HG03575 (cell line): ENCODE data around the gene ITPK1.
"Not testable (repeated sequence)": the region's sequence is repeated elsewhere in the genome, so short reads cannot be mapped to it uniquely, and the experiment has no call there.

Experiments used
- ATAC-seq: cut with Tn5 transposase; IDR thresholded peaks from one replicate; pipeline ENCODE4 v1.9.1; 2021; ENCODE audit not compliant: unreplicated experiment, insufficient number of reproducible peaks, low FRiP score; ENCODE audit errors: extremely low read depth

The ITPK1 gene

DNA sequence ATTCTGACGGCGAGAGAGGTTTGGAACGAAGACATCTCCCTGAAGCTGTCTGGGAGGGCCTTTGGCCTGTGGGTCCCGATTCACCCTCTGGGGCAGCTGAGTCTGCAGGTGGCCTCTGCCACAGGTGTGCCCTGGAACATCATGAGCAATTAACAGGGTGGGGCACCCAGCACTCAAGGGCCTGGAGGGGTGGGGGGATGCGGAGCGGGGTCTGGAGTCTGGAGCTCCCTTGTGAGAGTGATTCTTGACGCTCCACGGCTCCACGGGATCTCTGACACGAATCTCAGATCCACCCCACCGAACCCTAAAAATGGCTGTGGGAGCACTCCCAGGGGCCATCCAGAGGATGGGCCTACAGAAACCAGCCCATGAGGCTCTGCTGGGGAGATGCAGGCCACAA lies 8.3 kb downstream of the ITPK1 start:
- no peak for ATAC-seq

DNA sequence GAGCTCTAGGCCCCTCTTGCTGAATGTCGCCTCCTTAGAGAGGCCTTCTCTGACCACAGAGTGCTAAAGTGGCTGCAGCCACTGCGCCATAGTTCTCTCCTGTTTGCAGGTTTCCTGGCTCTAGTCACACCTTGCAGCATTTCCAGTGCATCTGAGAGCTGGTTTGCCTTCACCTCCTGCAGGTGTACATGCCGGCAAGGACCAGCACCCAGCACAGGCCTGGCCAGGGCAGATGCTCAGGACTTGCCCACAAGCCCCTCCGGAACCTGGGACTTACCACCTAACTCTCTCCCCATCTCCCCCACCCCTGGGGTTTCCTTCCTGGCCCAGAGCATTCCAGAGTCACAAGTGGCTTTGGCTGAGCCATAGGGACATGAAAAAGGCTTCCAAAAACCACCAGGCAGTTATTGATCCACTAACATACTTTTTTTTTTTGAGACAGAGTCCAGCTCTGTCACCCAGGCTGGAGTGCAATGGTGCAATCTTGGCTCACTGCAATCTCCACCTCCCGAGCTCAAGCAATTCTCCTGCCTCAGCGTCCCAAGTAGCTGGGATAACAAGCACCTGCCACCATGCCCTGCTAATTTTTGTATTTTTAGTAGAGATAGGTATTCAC lies 9.1 kb downstream of the ITPK1 start:
- no peak for ATAC-seq

- not testable (repeated sequence) for ATAC-seq
Measured at GRCh38 chr14:93105856-93106255, 9.9 kb downstream of the ITPK1 start.

DNA sequence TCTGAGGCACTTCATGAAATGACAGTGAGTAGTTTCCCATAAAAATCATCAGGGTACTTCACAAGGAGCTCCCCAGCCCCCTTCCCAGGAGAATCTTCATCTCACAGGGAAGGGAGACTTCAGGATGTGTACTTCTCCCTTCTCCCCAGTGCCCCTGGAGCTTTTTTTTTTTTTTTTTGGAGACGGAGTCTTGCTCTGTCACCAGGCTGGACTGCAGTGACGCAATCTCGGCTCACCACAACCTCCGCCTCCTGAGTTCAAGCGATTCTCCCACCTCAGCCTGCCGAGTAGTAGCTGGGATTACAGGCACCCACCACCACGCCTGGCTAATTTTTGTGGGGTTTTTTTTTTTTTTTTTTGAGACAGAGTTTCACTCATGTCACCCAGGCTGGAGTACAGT lies 10.4 kb downstream of the ITPK1 start:
- ATAC-seq, result no peak

DNA sequence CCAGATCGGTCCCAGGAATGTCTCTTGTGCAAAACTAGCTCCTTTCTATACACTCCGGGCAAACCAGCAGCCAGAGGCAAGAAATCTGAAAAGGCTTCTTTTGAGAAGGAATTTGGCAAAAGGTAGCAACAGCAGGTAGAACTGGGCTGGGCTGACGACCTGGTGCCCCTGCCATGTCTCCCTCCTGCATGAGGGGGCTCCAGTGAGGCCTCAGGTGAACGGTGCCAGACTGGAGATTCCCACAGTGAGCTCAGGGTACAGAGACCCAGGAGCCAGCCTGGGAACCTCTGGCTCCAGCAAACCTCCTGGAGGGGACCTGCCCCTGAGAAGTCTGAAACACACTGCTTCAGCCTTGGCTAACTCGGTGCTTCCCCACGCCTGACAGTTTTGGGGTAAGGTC lies 10.8 kb downstream of the ITPK1 start:
- ATAC-seq, result no peak

DNA sequence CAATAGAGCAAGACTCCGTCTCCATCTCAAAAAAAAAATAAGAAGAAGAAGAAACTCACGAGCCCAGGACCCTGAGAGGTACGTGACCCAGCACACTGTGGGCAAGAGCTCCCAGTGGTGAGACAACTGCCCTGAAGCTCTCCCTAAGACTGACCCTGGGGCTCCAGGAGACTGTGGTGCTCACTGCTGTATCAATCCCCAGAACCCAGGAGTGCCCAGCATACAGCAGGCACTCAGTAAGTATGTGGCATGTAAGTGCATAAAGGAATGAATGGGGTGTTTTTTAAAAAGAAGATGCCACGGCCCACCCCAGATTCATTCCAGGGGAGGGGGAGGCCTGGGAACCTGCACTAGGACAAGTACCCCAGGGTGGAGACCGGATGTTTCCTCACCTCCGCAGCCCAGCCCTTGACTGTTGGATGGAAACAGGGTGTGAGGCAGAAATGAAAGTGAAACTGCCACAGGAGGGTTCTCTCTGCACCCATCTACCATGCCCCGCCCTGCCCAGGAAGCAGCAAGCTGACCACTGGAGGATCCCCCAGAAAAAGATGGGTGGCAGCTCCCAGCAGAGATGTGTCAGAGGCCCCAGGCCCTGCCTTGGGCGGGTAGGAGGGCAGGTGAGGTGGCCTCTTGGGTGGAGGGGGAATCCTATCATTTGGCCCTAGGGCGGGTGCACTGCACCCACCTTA lies 12.2 kb downstream of the ITPK1 start:
- no peak for ATAC-seq

- ATAC-seq, result no peak
Measured at GRCh38 chr14:93102141-93102540, 13.6 kb downstream of the ITPK1 start.

DNA sequence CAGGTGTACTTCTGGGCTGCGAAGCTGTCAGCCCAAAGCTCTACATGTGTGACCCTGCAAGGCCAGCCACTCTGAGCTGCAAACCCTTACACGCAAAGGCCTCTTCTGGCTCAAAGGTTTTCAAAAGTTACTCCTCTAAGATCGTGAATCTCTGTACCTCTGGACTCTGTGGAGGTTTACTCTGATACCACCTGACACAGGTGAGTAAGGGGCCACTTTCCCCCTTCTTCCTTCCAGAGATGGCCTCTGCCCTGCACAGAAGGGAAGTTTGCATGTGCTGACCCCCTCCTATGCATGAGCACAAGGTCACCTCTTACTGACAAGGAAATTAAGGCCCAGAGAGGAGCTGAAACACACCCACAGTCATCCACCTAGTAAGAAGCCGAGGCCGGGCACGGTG lies 14.5 kb downstream of the ITPK1 start:
- no peak for ATAC-seq

- ATAC-seq, result no peak
Measured at GRCh38 chr14:93100570-93100969, 15.2 kb downstream of the ITPK1 start.

DNA sequence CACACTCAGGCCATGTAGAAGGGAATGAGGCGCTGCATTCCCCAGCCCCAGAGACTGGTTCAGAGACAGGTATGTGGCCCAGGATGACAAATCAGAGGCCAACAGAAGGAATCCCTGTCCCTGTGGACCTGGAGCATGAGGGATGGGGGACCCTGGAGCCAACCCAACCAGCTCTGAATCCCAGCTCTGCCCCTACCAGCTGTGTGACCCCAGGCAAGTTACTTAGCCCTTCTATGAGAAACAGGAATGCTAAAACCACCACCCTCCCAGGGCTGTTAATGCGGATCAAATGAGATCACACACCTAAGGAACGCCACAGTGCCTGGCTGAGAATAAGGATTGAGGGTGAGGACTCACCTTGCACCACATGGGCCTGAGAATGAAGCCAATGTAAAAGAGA lies 15.6 kb downstream of the ITPK1 start:
- ATAC-seq, result no peak

- no peak for ATAC-seq
Measured at GRCh38 chr14:93099643-93100042, 16.1 kb downstream of the ITPK1 start.

GRCh38 chr14:93099196-93099595 lies 16.5 kb downstream of the ITPK1 start:
- ATAC-seq, result no peak

GRCh38 chr14:93096691-93097322 lies 18.9 kb downstream of the ITPK1 start:
- ATAC-seq, result no peak

DNA sequence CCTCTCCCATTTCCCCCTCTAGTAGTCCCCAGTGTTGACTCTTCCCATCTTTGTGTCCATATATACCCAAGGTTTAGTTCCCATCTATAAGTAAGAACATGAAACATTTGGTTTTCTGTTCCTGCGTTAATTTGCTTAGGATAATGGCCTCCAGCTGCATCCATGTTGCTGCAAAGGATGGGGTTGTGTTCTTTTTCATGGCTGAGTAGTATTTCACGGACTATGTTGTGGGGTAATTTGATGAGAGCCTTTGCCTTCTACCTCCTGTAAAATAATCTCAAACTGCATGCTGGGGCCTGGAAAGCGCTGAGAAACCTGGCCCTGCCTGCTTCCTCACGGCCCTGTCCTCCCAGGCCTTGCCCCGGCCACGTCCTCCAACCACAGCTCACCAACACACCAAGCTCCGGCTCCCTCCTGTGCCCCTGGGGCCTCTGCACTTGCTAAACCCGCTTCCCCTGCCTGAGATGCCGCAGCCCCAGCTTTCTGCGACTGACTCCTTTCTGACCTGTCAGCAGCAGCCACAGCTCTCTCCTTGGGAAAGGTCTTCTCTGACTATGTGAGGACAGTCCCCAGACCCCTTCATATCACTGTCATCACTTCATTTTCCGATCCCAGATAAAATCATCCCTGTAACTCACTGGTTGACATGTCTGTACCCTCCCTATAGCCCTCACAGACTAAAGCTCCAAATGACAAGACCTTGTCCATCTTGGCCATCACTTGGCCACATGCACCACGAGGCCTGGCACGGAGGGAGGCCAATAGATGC lies 19.8 kb downstream of the ITPK1 start:
- no peak for ATAC-seq

DNA sequence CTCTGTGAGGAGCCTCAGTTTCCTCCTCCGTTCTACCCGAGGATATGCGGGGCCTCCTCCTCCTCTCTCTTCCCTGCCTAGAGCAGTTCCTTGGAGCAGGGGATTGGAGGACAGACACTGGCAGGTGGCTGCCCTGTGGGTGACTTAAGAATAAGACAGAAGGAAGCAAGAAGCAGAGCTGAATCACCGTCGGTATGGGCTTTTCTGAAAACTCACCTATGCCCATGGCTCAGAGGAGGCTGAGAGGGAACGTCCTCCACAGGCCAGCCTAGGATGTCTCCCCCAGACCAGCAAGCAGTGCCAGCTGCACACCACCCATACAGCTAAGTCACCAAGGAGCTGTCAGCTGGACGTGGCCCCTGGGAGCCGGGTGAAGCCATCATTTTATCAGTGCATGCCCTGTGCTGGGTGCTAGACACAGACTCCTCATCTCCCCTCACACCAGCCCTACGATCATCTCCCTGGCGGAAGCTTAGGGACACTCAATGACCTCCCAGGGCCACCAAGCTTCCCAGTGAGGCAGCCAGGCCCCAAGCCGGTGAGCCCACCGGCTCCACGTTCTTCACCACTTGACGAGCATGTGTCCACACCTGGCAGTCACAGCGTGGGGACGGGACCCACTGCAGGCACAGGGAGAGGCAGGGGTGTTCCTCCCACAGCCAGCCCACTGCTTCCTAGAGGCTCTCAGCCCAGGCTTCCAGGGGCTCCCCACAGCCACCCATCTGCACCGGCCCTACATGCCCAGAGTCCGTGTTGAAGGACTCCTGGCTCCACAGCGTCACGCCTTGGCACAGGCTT lies 21.4 kb downstream of the ITPK1 start:
- no peak for ATAC-seq

- no peak for ATAC-seq
Measured at GRCh38 chr14:93092606-93093556, 22.8 kb downstream of the ITPK1 start.

GRCh38 chr14:93091666-93092065 lies 24.1 kb downstream of the ITPK1 start:
- ATAC-seq, result no peak
